Superior temporal gyrus (tissue), 1 donor: ENCODE measurements around the gene TIMP3.

Experiments used
- DNase-seq: peaks from one replicate; pipeline ENCODE4 v3.0.0-alpha.2; 2016; ENCODE audit errors: extremely low spot score

TIMP3 gene

DNA sequence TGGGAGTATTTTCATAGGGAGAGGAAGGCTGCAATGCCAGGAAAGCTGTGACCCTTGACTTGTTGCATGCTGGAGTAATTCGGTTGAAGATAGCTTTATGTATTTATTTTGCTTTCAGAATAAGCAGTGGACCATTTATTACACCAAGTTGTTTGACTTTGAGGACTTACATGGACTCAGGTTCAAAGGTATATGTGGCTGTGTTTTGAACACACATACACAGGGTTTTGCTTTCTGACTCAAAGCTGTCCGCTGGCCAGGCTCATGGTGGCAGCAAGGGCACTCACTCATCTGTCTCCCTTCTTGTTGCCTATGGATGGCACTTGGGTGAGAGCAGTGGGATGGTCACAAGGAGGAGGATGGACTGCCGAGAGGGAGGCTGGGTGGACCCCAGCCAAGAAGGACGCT, 6.5 kb downstream of the TIMP3 start:
- DNase-seq = no peak

DNA sequence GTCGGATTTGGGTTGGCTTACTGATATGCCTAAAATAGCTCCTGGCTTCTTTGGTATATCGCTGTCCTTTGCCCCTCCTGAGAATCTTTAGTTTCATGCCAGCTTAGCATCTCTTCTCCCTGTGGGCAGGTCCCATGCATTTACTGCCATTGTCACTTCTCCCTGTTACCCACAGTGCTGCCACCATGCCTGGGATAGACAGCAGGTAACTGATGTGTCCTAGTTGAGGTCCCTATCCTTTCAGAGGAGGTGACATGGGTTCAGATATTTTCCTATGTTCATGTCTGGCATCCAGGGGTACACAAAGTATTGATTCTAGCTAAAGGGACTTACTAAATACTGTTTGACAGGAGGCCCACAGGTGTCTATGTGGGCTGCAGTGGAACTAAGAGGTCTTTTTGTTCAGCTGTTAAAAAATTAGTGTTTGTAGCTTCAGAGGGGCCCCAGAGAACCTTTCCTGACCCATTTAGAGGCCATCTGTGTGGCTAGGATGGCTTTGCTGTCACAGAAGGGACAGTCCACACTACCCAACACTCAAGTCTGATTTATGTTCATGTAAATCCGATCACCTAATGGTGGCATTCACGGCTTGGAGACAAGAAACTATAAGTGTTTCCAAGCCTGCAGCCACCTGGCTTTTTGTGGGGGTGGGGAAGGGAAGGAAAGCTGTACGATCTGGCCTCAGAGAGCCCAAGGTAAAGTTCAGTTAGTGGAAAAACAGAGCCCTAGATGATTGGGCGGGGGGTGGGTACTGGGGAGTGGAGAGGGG, 8.5 kb downstream of the TIMP3 start:
- no peak for DNase-seq

DNA sequence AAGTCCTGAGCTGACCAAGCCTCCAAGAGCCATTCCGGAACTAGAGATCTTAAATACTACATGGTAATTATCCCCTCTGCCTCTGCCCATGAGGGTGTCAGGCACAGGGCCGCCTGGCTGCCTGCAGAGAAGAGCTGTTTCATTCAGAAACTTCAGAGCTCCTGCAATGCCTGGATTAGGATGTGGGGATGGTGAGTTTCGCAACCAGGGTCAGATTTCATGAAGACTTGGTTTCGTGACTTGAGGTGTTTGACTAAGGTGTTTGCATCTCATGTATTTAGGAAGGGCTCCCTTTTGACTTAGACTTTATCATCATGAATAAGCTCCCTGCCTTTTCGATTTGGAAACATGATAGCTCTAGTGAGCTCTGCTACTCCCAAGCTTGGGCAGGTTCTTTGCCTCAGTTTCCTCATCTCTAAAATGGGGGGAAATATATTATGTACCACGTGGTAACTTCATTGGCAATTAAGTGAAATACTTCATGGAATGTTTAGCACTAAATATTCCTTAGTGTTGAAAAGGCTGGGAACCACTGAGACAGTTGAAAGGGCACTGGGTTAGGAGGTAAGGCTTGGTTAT, 9.1 kb downstream of the TIMP3 start:
- DNase-seq = no peak

DNA sequence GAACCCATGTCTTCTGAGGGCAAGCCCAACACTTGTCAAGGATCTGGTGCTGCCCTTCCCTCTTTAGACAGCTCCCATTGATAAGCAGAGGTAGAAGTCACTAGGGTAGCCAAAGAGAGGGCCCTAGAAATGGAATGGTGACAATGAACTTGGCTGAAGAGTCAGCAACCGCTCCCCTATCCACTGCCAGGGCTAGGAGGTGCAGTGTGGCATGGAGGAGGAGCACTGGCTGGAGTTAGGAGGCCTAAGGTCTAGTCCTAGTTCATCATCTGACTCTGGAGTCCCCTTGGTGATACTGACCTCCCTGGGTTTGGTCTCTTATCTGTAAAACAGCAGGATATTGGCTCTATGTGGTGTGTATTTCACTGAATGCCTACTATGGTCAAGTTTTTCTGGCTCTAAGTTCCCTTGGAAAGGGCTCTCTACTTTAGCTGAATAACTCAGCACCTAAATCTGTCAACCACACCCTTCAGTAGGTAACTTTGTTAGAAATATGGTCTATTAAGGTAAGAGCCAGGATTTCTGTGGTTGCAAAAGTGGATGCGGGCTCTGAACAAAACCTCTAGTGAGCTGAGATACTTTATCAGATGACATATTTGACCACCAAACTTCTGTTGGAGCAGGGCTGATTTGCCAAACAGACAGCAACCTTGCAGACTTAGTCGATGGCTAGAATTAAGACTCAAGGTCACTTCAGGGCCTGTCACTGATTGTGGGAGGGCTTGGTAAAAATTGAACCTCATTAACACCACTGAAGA, 10.5 kb downstream of the TIMP3 start:
- DNase-seq = no peak

DNA sequence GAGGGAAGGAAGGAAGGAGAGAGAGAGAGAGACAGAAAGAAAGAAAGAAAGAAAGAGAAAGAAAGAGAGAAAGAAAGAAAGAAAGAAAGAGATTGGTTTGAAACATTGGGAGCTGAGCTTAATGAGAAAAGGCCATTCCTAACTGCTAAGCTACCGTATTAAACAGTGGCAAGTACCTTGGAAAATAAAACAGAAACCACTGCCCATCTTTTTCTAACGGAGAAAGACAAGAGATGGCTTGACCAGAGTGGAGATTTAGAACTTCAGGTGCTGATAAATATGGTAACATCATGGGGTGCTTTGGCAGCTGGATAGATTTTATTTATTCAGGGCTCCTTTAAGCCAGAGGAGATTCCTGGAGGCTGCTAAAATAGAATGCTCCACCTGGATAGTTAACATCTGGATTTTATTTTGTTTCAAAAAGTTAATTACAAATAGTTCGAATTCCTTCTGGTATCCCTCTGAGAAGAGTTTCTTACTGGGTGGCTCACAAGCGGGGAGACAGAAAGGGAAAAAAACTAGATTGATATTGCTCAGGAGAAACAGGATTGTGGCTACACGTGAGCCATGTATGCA, 12.9 kb downstream of the TIMP3 start:
- DNase-seq = no peak

DNA sequence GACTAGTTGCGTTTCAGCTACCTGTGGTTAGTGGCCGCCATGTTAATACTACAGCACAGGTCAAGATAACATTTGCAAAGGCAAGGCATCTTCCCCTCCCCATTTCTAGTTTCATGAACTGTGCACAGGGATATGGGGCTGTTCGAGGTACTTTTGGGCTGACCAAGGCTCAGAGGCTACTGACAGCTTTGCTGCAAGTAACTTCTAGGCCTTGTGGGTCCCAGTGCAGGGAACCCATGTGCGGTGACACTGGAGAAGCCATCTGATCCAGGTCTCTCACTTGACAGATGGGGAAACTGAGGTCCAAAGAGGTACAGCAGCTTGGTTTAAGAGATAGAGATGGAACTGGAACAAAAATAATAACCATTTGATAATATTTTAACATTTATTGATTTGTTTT, 13.6 kb downstream of the TIMP3 start:
- no peak for DNase-seq

DNA sequence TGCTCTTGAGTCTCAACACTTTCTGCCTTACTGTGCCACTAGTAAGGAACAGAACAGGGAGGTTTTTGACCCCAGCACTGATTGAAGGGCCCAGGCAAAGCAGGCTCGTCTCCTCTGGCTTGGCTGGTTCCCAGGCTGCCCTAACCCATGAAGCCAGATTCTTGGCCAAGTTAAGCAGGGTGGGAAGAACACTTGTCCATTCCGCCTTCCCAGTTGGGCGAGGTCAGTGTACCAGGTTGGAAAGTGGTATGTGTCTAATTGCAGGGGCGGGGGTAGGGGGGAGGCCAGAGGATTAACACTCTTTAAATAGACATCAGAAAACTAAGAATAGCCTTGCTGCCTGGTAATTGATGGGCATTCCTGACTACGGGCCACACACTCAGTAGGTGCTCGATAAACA, 14.4 kb downstream of the TIMP3 start:
- DNase-seq = no peak

DNA sequence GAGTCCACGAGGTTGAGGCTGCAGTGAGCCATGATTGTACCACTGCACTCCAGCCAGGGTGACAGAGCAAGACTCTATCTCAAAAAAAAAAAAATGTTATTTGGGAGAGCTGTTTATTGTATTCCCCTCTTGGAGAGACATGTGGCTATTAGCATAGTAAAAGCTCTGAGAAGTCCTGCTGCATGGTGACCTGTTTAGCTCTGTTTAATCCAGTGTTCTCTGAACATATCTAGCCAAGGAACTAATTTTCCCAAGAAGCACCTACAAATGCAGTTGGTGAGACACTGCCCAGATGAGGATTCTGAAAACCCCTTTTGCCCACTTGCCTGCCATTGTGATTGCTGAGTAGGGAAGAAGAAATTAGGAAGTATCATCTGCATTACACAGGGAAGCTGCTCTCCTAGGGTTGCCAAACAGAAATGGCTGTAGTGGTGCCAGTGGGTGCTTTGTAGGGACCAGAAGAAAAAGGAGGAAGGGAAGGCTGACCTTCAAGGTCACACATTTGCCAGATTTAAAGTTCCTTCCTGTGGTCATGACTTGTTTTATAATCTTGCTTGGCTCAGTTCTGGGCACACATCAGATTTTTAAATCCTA, 15.7 kb downstream of the TIMP3 start:
- no peak for DNase-seq

DNA sequence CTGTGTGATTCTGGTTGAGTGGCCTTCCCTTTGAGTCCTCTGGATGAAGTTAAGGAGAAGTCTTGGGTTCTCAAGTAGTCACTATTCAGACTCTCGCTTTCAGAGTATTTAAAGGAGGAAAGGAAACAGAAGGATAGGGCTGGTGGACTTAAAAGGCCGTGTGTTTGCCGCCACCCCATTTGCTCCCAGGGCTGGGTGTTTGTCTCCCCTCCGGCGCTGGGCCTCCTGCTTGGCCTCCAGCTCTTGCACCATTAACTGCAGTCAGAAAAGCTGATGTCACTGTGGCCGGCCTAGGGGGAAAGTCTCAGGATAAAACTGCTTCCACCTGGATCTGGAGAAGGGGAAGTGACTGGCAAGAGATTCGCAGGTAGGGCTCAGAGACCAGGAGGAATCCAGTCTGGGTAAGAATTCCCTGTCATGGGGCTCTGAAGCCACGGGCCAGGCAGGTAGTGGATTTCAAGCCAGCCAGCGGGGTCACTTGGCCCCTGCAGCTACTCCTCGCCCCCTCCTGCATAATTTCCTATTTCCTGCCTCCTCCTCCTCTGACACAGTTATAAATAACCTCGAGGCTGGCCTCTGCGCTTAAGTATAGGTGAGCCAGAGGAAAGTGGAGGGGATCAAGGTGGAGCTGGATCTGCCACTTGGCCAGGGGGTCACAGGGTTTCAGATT, 17.1 kb downstream of the TIMP3 start:
- DNase-seq = no peak

DNA sequence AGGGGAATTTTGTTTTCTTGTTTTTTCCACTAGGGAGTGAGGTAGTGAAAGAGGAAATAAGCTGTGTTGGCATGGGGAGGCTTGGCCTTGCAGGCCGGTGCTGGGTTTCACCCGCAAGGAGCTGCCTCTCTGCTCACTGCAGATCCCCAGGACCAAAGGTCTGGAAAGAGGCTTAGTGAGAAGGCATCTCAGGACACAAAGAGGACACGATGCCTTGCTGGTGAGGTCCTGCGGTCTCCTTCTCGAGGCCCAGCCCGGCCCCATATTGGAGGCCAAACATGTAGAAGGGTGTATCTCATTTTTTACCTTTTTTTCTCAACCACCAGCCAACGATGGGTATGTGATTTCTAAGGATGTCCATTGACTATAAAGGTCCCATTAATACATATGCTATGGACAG, 17.6 kb downstream of the TIMP3 start:
- DNase-seq = no peak

DNA sequence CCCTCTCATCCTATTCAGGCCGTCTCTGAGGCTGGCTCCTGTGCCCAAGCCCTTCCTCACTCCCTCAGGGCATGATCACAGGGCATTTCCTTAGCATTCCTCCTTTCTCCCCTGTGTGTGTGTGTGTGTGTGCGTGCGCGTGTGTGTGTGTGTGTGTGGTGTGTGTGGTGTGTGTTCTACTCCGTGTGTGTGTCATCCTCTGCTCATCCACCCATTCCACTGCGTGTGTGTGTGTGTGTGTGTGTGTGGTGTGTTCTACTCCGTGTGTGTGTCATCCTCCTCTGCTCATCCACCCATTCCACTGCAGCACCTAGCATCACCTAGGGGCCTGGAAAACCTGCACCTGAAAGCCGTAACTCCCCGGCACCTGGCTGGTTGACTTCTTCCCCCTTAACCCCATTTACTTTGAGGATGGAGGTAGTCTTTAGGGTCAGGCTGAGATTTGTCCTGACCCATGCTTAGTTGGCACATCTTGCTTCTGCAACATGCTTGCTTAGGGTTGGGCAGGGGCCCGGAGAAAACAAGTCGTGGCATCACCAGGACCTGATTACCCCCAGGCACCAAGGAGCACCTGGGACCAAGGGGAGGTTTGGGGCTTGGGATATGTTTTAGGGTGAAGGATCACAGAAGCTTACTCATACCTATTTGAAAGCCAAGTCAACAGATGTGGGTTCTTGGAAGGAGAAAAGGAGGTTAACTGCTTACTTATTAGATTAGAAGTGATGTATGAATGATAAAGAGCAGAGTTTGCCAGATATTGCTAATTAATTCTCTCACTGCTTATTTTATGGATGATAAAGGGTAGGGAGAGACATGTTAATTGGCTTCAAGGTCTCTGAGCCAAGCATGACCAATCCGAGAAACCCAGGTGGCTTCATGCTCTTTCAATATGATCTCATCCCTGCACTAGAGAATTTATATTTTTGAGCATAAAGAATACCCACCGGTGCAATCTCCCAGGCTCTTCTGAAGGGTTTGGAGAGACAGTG, 18.9 kb downstream of the TIMP3 start:
- no peak for DNase-seq

DNA sequence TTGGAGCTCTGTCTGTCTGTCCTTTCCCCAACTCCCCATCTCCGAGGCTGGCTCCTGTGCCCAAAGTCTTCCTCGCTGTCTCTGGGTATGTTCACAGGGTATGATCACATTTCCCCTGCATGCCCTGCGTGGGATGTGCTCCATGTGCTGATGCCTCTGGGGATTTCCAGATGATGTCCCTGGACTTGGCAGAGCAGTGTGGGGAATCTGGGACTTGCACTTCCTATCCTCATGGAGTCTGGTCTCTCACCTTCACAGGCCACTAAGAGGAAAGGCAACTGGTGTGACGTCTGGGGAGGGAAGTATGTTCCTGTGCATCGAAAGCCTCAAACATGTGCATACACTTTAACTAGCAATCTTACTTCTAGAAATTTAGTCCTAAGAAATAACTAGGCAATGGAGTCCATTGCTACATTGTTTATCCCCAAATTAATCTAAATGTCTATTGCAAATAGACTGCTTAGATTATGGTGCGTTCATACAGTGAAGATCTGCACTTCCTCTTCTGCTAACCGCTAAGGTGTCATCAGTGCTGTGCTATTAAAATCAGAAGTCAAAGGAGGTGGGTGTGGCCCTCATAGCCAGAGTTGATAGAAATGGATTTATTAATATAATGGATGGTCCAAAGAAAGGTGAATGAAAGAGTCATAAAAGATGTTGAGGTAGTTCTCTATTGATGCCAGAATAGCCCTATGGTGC, 20.8 kb downstream of the TIMP3 start:
- no peak for DNase-seq

DNA sequence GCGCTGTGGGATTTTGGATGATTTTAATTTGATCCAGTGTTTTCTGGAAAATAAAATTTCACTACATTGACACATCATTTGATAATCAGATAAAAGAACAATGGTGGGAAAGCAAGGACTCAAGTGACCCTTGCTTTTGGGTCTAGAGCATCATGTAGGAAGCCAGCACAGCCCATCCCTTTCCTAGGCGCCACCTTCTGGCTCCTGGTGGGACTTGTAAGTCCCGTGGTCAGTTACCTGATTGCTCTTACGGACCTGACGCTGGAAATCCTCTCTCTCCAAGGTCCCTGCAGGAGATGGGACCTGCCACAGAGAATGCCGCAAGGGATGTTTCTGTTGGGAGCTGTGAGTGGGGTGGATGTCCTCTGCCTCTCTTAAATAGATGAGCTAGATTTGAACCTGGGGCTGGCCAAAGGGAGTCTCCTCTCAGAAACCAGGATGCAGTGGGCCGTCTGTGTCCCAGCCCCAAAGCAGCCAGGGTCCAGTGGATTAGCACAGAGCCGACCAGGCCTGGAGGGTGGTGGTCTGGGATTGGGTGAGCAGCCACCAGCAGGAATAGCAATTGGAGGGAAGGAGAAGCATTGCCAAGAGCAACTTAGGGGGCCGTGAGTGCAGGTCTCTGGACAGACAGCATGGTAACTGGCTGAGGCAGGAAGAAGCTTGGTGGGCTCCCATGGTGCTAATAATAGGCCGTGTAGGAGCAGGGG, 21.7 kb downstream of the TIMP3 start:
- DNase-seq = no peak

DNA sequence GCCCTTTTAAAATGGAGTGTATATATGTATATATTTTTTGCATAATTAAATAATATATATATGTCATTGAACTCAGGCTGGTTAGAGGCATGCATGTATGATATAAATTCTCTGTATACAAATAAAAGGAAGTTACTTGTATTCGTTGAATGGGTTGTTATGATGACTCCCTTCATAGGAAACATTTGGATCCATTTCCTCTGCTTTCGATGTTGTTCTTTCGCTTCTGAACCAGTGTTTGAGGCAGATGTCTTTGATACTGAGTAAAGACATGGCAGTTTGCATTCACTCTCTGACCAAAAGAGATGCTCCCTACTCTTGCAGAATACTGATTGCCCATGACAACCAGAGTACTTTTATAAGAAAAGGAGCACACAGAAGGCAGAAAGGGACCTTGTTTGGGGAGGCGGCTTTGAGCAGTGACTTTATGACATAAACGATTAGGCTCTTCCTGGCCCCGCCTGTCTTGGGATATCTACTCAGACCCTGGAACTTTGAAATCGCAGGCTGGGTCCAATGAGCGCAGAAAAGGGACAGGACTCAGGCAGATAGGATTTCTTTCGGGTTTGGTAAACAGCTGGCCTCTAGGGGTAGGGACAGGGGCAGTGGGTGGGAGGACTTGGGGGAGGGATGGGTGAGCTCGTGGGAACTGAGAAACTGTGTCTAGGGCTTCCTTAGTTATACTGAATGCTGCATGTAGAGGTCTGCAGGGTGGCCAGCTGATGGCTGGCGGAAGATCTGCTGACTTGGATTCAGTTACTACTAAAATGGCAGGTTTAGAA, 23.2 kb downstream of the TIMP3 start:
- no peak for DNase-seq

DNA sequence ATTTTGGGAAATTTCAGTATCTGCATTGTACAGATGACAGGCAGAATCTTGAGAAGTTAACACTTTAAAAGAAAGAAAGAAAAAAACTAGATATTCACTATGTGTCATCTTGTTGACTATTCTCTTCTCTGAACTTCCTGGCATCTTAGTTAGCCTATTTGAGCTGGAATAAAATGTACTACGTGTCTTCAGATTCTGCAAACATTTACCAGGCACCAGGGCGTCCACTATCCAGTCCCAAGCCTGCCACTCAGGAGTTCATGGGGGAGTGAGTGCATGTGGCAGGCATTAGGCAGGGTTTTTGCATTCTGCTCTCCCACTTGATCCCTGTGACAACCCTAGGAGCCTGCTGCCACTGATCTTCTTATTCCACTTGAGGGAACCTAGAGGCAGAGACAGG, 25.0 kb downstream of the TIMP3 start:
- DNase-seq = no peak

DNA sequence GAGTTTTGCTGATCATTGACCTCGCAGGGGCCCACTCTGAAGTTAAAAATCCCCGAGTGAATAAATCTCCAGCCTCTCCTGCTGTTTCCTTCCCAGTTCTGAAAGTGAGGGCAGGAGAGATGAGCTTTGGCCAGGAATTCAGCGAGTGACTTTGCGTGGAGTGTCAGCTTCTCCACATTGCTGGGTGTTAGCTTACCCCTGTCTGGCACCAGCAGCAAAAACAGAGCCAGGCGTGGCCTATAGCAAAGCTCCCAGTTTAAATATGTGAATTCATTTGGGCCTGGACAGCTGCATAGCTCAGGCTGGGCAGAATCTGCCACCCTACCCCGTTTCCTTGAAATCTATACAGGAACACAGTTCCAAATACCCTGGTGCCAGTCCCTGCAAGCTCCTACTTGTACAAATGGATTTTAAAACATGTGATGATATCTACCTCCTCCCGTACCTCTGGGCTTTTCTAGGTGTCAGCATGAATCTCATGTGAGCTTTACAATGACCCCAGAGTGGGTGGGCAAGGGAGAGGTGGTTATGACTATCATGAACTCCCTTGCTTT, 25.6 kb downstream of the TIMP3 start:
- DNase-seq = no peak

DNA sequence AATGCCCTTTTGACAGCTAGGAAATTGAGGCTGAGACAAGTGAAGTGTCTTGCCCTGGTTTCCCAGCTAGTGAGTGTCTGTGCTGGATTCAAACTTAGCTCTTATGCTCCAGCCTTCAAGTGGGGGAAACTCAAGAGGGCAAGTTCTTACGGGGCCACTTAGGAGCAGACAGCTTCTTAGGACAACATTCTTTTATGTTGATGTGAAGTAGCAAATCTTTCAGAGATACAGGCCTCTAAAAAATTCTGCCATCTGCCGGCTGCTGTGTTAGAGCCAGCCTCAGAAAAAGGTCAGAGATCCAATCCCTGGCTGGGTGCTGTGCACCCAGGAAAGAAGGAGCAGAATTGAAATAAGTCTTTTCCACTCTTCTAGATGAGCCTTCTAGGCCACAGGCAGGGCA, 26.6 kb downstream of the TIMP3 start:
- DNase-seq = no peak

DNA sequence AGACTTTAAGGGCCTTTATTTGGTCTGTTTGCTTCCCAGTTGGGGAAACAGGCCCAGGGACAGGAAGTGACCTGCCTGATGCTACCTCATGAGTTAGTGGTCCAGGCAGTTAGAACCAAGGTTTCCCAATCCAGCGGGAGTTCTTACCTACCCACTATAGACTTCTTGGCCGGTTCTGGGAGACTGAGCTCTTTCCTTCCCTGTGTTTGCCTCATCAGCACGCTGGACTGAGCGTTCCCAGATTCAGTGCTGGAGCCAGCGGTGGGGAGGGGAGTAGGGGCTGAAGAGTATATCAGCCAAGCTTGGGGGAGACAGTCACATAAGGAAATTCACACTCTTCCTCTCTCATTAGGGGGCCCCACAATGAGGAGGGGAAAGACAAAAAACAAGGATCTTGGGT, 27.1 kb downstream of the TIMP3 start:
- DNase-seq = no peak
